Stimulated activated CD4-positive, alpha-beta T cell treated with anti-CD3 and anti-CD28 coated beads, Interleukin-4, amount 100 ng/mL, for 4 hours (primary cell): ENCODE measurements around the gene TEKT3.

Experiments
- DNase-seq, 2 experiments: peaks; one replicate each; pipeline ENCODE4 v3.0.0-alpha.2; 2020

TEKT3 gene

DNA sequence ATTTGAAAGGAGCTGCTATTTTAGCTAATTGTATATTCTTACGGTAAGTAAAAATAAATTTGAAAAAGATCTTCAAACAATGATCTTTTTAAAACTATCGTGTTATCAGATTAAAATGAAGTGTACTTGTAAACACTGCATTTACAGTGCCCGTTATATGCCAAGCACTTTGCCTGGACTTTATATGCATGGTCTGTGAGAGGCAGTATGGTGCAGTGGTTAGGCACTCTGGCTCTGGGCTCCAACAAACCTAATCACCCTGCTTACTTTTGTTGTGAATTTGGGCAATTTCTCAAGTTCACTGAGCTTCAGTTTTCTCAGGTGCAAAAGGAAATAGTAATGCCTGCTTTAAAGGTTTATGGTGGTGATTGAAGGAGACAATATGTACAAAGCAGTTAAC is 77.7 kb downstream of the TEKT3 start:
- DNase-seq: no peak

DNA sequence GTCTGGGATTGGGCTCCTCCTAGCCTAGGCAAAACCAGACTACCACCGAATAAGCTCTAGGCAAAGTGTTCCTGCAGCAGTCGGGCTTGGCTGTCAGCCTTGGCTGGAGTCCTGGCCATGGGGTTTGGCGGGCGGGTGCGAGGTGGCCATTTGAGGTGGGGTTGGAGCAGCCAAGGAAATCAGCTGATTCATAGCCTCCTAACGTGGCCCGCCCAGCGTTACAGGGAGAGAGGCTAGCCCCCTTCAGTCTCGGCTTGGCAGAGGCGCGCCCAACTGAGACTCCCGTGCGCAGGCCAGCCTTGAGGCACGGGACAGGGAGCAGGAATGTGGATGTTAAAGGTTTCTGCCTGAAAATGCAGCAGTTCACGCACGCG is 78.2 kb downstream of the TEKT3 start:
- DNase-seq: no peak

DNA sequence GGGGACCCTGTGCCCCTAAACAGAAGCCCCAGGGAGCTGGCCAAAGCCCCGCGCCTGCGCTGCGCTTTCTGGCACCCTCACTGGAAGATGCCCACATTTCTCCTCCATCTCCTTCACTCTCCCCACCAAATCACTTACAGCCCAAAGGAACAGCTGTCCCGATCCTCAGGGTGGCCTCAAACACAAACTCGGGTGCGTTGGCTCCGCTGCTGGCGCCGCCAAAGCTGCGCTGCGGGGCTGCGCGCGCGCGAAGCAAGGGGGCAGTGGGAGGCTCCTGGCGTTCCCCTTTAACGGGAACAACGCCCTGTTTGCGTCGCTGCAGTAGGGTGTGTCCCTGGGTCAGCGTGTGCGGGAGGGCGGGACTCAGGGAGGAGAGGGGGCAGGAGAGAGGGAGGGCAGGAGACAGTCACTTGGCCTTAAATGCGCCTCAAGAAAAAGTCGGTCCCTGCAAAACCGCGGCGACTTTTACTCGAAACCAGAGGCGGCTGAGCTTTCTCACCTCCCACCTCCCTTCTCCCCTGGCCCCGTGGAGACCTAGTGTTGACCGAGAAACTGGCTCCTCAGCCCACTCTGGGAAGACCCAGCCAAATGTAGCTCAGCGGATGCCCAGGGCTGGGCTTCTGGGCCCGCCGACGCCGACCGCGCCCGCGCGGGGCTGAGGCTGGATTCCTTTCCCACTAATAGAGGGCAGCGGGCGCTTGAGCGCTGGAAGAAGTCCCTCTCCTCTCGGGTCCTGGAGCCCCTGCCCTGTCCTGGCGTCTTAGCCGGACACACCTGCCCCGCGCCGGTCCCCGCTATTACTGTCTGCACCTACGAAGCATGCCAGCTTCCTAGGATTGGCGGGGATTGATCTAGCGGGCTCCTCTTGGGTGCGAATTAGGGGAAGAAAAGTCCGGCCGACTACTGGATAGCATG is 78.8 kb downstream of the TEKT3 start:
- no peak for DNase-seq

DNA sequence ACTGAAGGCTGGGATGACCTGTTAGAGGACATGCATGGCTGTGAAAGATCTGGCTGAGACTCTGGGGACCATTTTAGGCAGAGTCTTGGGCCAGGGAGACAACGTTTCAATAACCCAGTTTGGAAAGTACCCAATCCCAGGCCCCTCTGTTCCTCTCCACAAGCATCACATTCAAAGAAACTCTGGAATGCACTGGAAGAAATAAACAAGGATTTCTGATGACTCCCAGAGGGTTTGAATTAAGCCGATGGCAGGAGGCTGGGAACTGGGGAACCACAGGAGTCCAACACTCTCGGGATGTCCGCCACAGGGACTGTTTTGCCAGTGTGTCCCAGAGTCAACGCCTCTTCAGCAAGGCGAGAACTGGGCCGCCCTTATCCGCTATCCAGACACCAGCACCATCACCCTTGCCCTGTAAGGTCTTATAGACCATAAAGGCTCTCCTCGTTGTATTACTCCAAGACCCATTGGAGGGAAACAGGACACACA is 79.6 kb downstream of the TEKT3 start:
- no peak for DNase-seq

DNA sequence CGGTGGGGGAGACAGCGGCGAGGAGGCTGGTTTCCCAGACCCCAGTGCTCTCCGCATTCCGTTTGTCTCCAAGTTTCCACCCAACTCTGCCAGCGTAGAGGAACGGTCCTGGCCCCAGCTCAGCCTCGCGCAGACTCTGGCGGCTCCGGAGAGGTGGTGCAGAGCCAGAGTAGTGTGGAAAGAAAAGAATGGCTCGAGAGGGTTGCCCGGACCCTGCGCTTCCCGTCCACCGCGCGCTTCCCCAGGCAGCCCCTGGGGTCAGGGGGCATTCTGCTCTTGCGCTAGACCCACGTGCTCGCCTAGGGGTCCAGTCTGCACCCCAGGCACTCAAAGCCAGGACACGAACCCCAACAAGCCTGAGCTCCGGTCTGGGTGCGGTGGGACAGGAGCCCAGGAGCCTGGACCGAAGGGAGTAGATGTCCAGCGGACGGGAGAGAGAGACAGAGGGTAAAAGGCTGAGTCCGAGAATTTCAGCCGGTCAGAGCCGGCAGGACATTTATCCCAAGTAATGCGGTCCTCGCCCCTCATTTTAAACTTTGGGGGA is 80.1 kb downstream of the TEKT3 start:
- no peak for DNase-seq

DNA sequence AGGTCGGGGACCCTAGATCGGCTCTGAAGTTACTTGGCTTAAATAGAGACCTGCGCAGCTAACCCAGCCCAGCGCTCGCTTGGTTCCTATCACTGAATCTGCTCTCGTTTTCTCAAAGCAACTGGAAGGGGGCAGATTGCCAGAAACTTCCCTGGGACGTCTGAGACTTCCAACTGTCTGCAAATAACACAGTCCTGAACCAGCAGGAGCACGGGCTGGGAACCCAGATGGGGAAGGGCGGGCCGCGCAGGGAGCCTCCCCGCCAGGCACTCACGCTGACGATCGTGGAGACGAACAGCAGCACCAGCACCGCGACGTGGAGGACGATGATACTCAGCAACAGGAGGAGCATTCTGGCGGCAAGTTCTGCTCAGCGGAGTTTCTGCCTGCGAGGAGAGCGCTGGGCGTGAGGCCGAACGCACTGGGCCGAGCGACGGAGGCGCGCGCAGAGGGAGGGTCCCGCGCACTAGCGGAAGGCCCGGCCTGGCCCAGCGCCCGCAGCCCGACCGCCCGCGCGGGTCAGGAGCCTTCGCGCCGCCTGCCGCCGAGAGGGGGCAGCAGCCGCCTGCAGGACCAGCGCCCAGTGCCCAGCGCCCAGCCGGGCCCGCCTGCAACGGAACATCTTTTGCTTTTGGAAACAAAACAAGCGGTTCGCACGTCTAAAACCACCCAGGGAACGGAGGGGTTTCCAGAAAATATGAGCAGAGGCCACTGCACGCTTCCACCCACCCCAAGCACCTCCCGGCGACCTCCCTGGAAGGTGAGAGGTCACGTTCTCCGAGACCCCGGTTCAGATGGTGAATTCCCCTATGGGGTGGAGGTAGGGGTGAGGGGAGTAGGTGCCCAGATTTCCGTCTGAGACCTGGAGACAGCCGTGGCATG is 80.8 kb downstream of the TEKT3 start:
- DNase-seq: peak; percentile 8 to 50

DNA sequence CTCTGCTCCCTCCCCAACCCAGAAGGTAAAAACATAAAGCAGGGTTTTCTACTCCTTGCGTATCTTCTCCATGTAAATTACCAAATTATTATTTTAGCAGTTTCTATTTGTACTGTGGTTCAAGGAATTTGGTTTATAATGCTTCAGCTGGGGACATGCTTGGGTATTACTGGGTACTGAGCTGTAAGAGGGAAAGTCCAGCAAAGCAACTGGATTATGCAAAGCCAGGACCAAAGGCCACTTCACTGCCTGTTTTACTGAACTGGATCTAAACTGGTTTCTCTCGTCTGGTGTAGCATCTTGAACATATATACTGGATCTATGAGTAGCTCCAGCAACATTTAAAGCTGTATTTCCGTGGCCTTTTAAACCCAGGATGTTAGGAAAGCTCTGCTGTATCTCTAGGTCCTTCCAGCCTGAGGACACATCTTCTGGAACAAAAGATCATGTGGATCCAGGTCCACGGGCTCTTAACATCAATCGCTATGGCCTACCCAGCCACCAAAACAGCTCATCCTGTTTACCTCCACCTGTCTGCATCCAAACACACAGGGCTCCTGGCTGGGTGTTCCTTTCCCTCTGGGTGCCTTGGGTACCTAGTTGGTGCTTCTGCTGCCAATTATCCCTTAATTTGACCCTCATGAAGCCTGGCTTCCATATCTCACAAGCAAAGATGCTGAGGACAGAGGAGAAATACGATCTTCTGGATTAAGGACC is 83.4 kb downstream of the TEKT3 start:
- no peak for DNase-seq

DNA sequence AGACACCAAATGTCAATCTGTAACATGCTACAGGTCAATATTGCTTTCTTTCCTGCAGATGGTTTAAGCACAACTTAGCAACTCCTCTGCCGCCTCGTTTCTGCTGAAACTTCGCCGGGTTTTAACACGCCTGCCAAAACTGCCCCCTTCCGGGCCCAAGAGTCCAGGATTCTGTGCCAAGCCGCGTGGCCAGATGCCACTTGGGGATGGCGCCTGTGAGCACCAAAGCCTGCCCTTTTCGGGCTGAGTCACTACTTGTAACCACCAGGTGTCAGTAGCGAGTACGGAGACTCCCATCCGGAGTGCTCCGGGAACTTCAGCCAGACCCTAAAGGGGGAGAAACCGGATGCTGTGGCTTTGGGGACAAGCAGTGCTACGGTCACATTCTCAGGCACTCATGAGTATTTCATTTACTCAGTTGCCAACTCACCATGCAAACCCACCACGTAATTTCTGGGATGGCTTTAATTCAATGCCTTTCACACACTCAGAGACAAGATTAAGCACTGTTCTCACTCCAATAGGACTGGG is 84.1 kb downstream of the TEKT3 start:
- DNase-seq: peak; percentile 37 to 39

DNA sequence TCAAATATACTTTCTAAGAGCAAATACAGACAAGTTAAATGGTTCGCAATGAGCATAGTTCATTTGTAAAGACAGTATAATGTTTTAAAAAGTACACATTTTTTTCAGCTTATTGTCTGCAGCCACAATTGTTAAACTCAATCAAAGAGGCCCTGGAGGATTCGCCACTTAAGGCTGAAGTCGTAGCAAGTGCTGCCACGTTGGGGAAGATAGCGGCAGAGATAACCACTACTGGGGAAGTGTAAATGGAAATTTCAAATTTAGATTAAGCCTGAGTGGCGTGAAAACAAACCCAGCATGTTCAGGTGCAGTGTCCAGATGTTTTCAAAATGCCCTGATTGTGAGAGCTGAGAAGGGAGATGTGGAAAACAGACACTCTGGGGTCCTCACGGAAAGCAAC is 84.7 kb downstream of the TEKT3 start:
- DNase-seq: no peak

DNA sequence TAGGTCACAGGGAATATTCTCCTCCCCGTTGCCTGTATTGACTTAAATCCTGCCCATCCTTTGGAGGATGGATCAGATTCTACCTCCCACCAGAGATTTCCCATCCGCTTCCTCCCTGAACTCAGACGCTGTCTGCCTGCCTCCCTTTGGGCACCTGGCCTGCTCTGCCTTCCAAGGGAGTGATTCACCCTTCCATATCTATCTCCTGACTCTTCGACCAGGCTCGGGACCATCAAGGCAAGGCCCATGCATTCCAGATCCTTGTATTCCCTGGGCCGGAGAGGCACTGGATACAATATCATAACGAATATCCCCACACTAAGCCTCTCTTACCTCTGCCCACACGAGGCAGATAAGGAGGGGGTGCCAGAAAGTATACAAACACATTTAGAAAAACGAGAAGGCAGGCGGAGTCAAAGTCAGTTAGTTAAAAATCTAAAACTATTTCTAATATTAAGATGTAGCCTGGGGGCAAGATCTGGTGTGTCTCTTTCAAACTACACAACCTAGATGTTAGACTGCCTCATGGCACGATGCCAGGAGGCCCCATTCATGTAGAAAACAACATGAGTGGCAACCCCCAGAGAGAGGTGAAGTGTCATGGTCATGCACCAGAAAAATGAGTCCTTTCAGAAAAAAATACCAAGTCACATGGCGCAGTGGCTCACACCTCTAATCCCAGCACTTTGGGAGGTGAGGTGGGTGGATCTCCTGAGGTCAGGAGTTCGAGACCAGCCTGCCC is 85.5 kb downstream of the TEKT3 start:
- no peak for DNase-seq
